HAP-1 (cell line): ENCODE measurements around the gene ABCB10.
"Not testable (repeated sequence)": the region's sequence is repeated elsewhere in the genome, so short reads cannot be mapped to it uniquely, and the experiment has no call there.

Experiments used
- DNase-seq, 2 experiments: peaks; one replicate each; pipeline ENCODE4 v3.0.0-alpha.2; 2016 to 2020; ENCODE audit warnings: low spot score in 2 of 2
- H3K27me3 ChIP-seq: fragments of 250-450 bp; sonication (Bioruptor Pico); 2 replicates; pipeline ENCODE4 v1.5.1; 2020; ENCODE audit warnings: low read depth, mild to moderate bottlenecking, moderate library complexity
- H3K36me3 ChIP-seq: fragments of 250-450 bp; sonication (Bioruptor Pico); replicated peaks from 2 replicates; pipeline ENCODE4 v1.5.1; 2020; ENCODE audit warnings: mild to moderate bottlenecking
- H3K4me1 ChIP-seq: fragments of 250-450 bp; sonication (Bioruptor Pico); 2 replicates; pipeline ENCODE4 v1.5.1; 2020; ENCODE audit warnings: mild to moderate bottlenecking
- H3K4me3 ChIP-seq: fragments of 250-450 bp; sonication (Bioruptor Pico); 2 replicates; pipeline ENCODE4 v1.5.1; 2020; ENCODE audit warnings: mild to moderate bottlenecking, moderate library complexity
- H3K9me3 ChIP-seq: fragments of 250-450 bp; sonication (Bioruptor Pico); 2 replicates; pipeline ENCODE4 v1.5.1; 2020; ENCODE audit warnings: mild to moderate bottlenecking, moderate library complexity
- in situ Hi-C: fragments of 300-500 bp; cut with MboI; formaldehyde crosslinking; loops from 3 replicates; pipeline ENCODE4 v1.14.3; 2020; ENCODE audit warnings: low sequenced_read_pairs, inconsistent platforms, mixed read lengths

ABCB10 gene

GRCh38 chr1:229506633-229507032, 51.9 kb downstream of the ABCB10 start:
- no peak for DNase-seq
- in situ Hi-C loops: no loop called here
- Histone ChIP-seq H3K36me3 (peaks cover 8% of the 10 kb centered on the region), H3K9me3 (no peaks in the 10 kb centered on the region), H3K27me3 (no peaks in the 10 kb centered on the region), H3K4me3 (peak overlapping the region; percentile 97), H3K4me1 (peaks cover 9% of the 10 kb centered on the region)

- Histone ChIP-seq H3K36me3 (peaks cover 86% of the 10 kb centered on the region), H3K27me3 (no peaks in the 10 kb centered on the region), H3K9me3 (no peaks in the 10 kb centered on the region), H3K4me3 (no peak overlapping the region), H3K4me1 (no peaks in the 10 kb centered on the region)
- in situ Hi-C loops: no loop called here
- no peak for DNase-seq
Observed at GRCh38 chr1:229495782-229496181, 62.7 kb downstream of the ABCB10 start.

GRCh38 chr1:229487181-229487580, 71.3 kb downstream of the ABCB10 start:
- Histone ChIP-seq H3K4me1 (peaks cover 13% of the 10 kb centered on the region), H3K36me3 (peaks cover 82% of the 10 kb centered on the region), H3K9me3 (no peaks in the 10 kb centered on the region), H3K4me3 (no peak overlapping the region), H3K27me3 (no peaks in the 10 kb centered on the region)
- DNase-seq: no peak
- in situ Hi-C loops: loop anchor here (10.0 kb wide), 1 partner anchor 232 kb away; no protein-coding TSS in a partner anchor

- no peaks in the 10 kb centered on the region for H3K9me3 ChIP-seq
- H3K4me1 ChIP-seq: peaks cover 13% of the 10 kb centered on the region
- no peak overlapping the region for H3K4me3 ChIP-seq
- H3K27me3 ChIP-seq: no peaks in the 10 kb centered on the region
- H3K36me3 ChIP-seq: peaks cover 80% of the 10 kb centered on the region
- peak in 1 of 2 experiments; percentile 41 for DNase-seq
- in situ Hi-C loops: loop anchor here (10.0 kb wide), 1 partner anchor 231 kb away; no protein-coding TSS in a partner anchor
Observed at GRCh38 chr1:229485318-229485717, 73.2 kb downstream of the ABCB10 start.

- Histone ChIP-seq H3K4me1 (peaks cover 13% of the 10 kb centered on the region), H3K9me3 (no peaks in the 10 kb centered on the region), H3K4me3 (no peak overlapping the region), H3K27me3 (no peaks in the 10 kb centered on the region), H3K36me3 (peaks cover 75% of the 10 kb centered on the region)
- DNase-seq: no peak
- in situ Hi-C loops: loop anchor here (10.0 kb wide), 1 partner anchor 228 kb away; no protein-coding TSS in a partner anchor
Observed at GRCh38 chr1:229482511-229482910, 76.0 kb downstream of the ABCB10 start.

- in situ Hi-C loops: loop anchor here (10.0 kb wide), 1 partner anchor 226 kb away; no protein-coding TSS in a partner anchor
- H3K36me3 ChIP-seq: peaks cover 59% of the 10 kb centered on the region
Observed at GRCh38 chr1:229480495-229480894, 78.0 kb downstream of the ABCB10 start.

GRCh38 chr1:229479660-229480399, 78.7 kb downstream of the ABCB10 start:
- Histone ChIP-seq H3K27me3 (no peaks in the 10 kb centered on the region), H3K9me3 (no peaks in the 10 kb centered on the region), H3K4me1 (peaks cover 1% of the 10 kb centered on the region), H3K4me3 (no peak overlapping the region), H3K36me3 (peaks cover 60% of the 10 kb centered on the region)
- in situ Hi-C loops: loop anchor here (10.0 kb wide), 1 partner anchor 225 kb away; no protein-coding TSS in a partner anchor
- no peak for DNase-seq

More at GRCh38 chr1:229480495-229480894, 78.0 kb downstream of the ABCB10 start:
- H3K9me3 ChIP-seq: no peaks in the 10 kb centered on the region
- peaks cover 8% of the 10 kb centered on the region for H3K4me1 ChIP-seq
- no peak for DNase-seq
- H3K4me3 ChIP-seq: no peak overlapping the region
- H3K27me3 ChIP-seq: no peaks in the 10 kb centered on the region

GRCh38 chr1:229478852-229479251, 79.7 kb downstream of the ABCB10 start:
- Histone ChIP-seq H3K4me1 (no peaks in the 10 kb centered on the region), H3K4me3 (no peak overlapping the region), H3K27me3 (no peaks in the 10 kb centered on the region), H3K36me3 (peaks cover 63% of the 10 kb centered on the region), H3K9me3 (no peaks in the 10 kb centered on the region)
- in situ Hi-C loops: no loop called here
- DNase-seq: no peak

- in situ Hi-C loops, DNase-seq, H3K27me3 ChIP-seq, H3K9me3 ChIP-seq, H3K4me3 ChIP-seq, H3K4me1 ChIP-seq: not testable (repeated sequence)
- peaks cover 51% of the 10 kb centered on the region for H3K36me3 ChIP-seq
Observed at GRCh38 chr1:229475859-229476258, 82.6 kb downstream of the ABCB10 start.

- DNase-seq: no peak
- Histone ChIP-seq H3K4me3 (no peak overlapping the region), H3K27me3 (no peaks in the 10 kb centered on the region), H3K4me1 (no peaks in the 10 kb centered on the region), H3K36me3 (peaks cover 51% of the 10 kb centered on the region), H3K9me3 (no peaks in the 10 kb centered on the region)
- in situ Hi-C loops: no loop called here
Observed at GRCh38 chr1:229474509-229474908, 84.0 kb downstream of the ABCB10 start.

GRCh38 chr1:229471175-229471574, 87.3 kb downstream of the ABCB10 start:
- Histone ChIP-seq H3K4me1 (no peaks in the 10 kb centered on the region), H3K4me3 (no peak overlapping the region), H3K27me3 (no peaks in the 10 kb centered on the region), H3K9me3 (no peaks in the 10 kb centered on the region), H3K36me3 (peaks cover 55% of the 10 kb centered on the region)
- in situ Hi-C loops: no loop called here
- no peak for DNase-seq

- in situ Hi-C loops: no loop called here
- Histone ChIP-seq H3K4me3 (no peak overlapping the region), H3K27me3 (no peaks in the 10 kb centered on the region), H3K9me3 (no peaks in the 10 kb centered on the region), H3K4me1 (no peaks in the 10 kb centered on the region), H3K36me3 (peaks cover 52% of the 10 kb centered on the region)
- DNase-seq: no peak
Observed at GRCh38 chr1:229470406-229471043, 88.0 kb downstream of the ABCB10 start.

GRCh38 chr1:229466887-229467286, 91.6 kb downstream of the ABCB10 start:
- no peak for DNase-seq
- H3K9me3 ChIP-seq: no peaks in the 10 kb centered on the region
- no peaks in the 10 kb centered on the region for H3K4me1 ChIP-seq
- H3K4me3 ChIP-seq: no peak overlapping the region
- H3K27me3 ChIP-seq: no peaks in the 10 kb centered on the region
- in situ Hi-C loops: no loop called here
- H3K36me3 ChIP-seq: peaks cover 46% of the 10 kb centered on the region
